Activated naive CD4-positive, alpha-beta T cell treated with anti-CD3 and anti-CD28 coated beads for 36 hours (primary cell): ENCODE results near the gene SH3TC2. TPM values are rescaled to one million over a fixed set of nuclear protein-coding genes. Genes with fewer than 3 reads are reported as not detected.
A peak's percentile ranks its signal among the peaks of the same experiment; 100 is the strongest.

Experiments used
- CTCF ChIA-PET: fragments of 350-600 bp; sonication (Branson Sonifier 250); formaldehyde crosslinking; loops from one replicate; lab custom pipeline; 2021; ENCODE audit warnings: antibody characterized with exemption; lab: Charles Lee
- DNase-seq: peaks from one replicate; pipeline ENCODE4 v3.0.0-alpha.2; 2020
- H3K27ac Mint-ChIP-seq: one replicate; pipeline ENCODE4 v1.8.0; 2021; ENCODE audit warnings: mild to moderate bottlenecking, mixed read lengths
- H3K27me3 Mint-ChIP-seq: one replicate; pipeline ENCODE4 v1.8.0; 2021; ENCODE audit warnings: low read depth, mixed read lengths
- H3K36me3 Mint-ChIP-seq: one replicate; pipeline ENCODE4 v1.8.0; 2021; ENCODE audit warnings: low read depth, mixed read lengths
- H3K4me1 Mint-ChIP-seq: one replicate; pipeline ENCODE4 v1.8.0; 2021; ENCODE audit warnings: low read depth, mixed read lengths
- H3K4me3 Mint-ChIP-seq: one replicate; pipeline ENCODE4 v1.8.0; 2021; ENCODE audit warnings: mild to moderate bottlenecking, moderate library complexity, mixed read lengths
- H3K9me3 Mint-ChIP-seq: one replicate; pipeline ENCODE4 v1.8.0; 2021; ENCODE audit warnings: mixed read lengths
- intact Hi-C: fragments of 100-400 bp; cut with micrococcal nuclease; formaldehyde crosslinking; loops from one replicate; pipeline ENCODE4 v1.15.1; 2023
- total RNA-seq, 2 experiments: library from RNA; stranded (reverse); gene quantifications; one replicate each; pipeline ENCODE4 v1.2.3, GENCODE V29; 2021

The SH3TC2 gene
- total RNA-seq, 2 experiments from 2014 or later: not detected

DNA sequence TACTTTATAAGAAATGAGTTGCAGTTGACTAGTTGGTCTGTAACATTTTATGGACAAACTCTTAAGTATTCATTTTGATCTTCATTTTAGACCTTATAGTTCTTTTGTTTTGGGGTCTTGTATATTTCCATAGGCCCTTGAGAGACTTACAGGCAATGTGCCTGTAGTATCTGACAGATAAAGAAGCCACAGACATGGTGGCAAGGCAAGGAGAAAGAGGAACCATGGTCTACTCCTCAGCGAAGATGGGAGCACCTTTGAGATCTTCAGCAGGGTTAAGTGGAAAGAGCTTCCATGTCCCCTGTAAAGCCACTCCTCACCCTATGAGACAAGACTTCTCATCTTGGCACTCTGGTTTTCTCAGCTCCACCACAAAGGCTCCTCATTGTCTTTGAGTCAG, 56.4 kb downstream of the SH3TC2 start:
- Mint-ChIP-seq H3K36me3 (no peaks in the 10 kb centered on the region), H3K4me1 (peaks cover 3% of the 10 kb centered on the region), H3K27ac (no peak overlapping the region), H3K9me3 (no peaks in the 10 kb centered on the region), H3K27me3 (peaks cover 7% of the 10 kb centered on the region), H3K4me3 (no peak overlapping the region)
- CTCF ChIA-PET: interaction anchor here (0.9 to 8.2 kb wide), 3 partner anchors 29 to 274 kb away, joined by 3 to 72 read pairs (median 3); no protein-coding TSS in a partner anchor
- DNase-seq: no peak
- intact Hi-C loops: no loop called here

GRCh38 chr5:149005077-149005892, 57.6 kb downstream of the SH3TC2 start:
- Mint-ChIP-seq H3K27me3 (peaks cover 10% of the 10 kb centered on the region), H3K36me3 (no peaks in the 10 kb centered on the region), H3K4me1 (peaks cover 3% of the 10 kb centered on the region), H3K4me3 (no peak overlapping the region), H3K27ac (no peak overlapping the region), H3K9me3 (no peaks in the 10 kb centered on the region)
- CTCF ChIA-PET: interaction anchor here (0.7 to 8.2 kb wide), 3 partner anchors 30 to 621 kb away, joined by 3 to 72 read pairs (median 8); partner anchors contain the start of gene FBXO38
- intact Hi-C loops: no loop called here
- peak; percentile 16 for DNase-seq

DNA sequence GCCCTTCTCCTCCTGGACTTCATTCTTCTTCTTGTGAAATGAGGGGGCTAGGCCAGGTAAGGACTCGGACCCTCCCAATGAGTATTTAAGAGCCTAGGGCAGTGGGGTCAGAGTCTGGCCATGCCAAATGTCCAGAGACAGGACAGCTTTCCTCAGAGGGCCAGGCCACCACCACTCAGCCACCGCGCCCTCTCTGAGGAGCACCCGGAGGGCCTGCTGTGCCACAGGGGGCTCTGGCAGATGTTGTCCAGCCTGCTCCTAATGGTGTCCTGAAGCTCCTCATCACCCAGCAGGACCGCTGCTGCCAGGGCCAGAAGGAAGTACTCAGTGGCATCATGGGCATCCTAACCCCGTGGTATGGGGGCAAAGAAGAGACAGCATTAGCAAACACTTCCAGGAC, 58.3 kb downstream of the SH3TC2 start:
- intact Hi-C loops: no loop called here
- Mint-ChIP-seq H3K4me1 (peaks cover 3% of the 10 kb centered on the region), H3K27ac (no peak overlapping the region), H3K36me3 (no peaks in the 10 kb centered on the region), H3K27me3 (peaks cover 13% of the 10 kb centered on the region), H3K4me3 (no peak overlapping the region), H3K9me3 (no peaks in the 10 kb centered on the region)
- DNase-seq: no peak
- CTCF ChIA-PET: interaction anchor here (3.0 to 8.2 kb wide), 2 partner anchors 31 to 272 kb away, joined by 8 to 72 read pairs; no protein-coding TSS in a partner anchor

- H3K4me1 Mint-ChIP-seq: peaks cover 3% of the 10 kb centered on the region
- no peak overlapping the region for H3K4me3 Mint-ChIP-seq
- H3K27ac Mint-ChIP-seq: no peak overlapping the region
- peaks cover 19% of the 10 kb centered on the region for H3K27me3 Mint-ChIP-seq
- H3K36me3 Mint-ChIP-seq: no peaks in the 10 kb centered on the region
- CTCF ChIA-PET: interaction anchor here (0.9 to 8.2 kb wide), 8 partner anchors 11 to 271 kb away, joined by 3 to 72 read pairs (median 4); no protein-coding TSS in a partner anchor
- no peak for DNase-seq
- H3K9me3 Mint-ChIP-seq: no peaks in the 10 kb centered on the region
- intact Hi-C loops: no loop called here
Observed at GRCh38 chr5:149002761-149003689, 59.8 kb downstream of the SH3TC2 start.

DNA sequence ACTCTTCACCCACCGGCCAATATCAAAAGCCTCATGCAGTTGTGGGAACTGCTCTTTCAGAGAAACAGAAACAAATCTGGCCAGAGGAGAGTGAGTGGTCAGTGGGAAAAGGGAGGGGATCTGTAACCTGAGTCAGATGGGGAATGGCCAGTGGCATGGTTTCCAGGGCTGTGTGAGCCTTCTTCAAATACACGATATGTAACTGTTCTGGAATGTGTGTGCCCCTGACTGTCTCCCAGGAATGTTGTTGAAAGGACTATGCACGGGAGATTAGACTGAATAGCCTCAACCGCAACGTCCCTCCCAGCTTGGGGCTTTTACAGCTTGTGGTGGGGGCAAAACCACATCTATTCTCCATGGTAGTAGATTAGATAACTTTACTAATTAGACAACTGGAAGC, 60.8 kb downstream of the SH3TC2 start:
- Mint-ChIP-seq H3K9me3 (no peaks in the 10 kb centered on the region), H3K27ac (no peak overlapping the region), H3K4me3 (no peak overlapping the region), H3K27me3 (peaks cover 22% of the 10 kb centered on the region), H3K36me3 (no peaks in the 10 kb centered on the region), H3K4me1 (peaks cover 3% of the 10 kb centered on the region)
- CTCF ChIA-PET: interaction anchor here (0.6 to 8.2 kb wide), 10 partner anchors 12 to 270 kb away, joined by 3 to 72 read pairs (median 3); no protein-coding TSS in a partner anchor
- intact Hi-C loops: no loop called here
- DNase-seq: no peak

- no peak overlapping the region for H3K27ac Mint-ChIP-seq
- H3K4me1 Mint-ChIP-seq: peaks cover 3% of the 10 kb centered on the region
- H3K27me3 Mint-ChIP-seq: peaks cover 26% of the 10 kb centered on the region
- no peaks in the 10 kb centered on the region for H3K9me3 Mint-ChIP-seq
- intact Hi-C loops: no loop called here
- no peaks in the 10 kb centered on the region for H3K36me3 Mint-ChIP-seq
- CTCF ChIA-PET: interaction anchor here (0.7 to 8.2 kb wide), 7 partner anchors 34 to 269 kb away, joined by 3 to 72 read pairs (median 3); no protein-coding TSS in a partner anchor
- no peak for DNase-seq
- H3K4me3 Mint-ChIP-seq: no peak overlapping the region
Observed at GRCh38 chr5:149001162-149001561, 61.7 kb downstream of the SH3TC2 start.

DNA sequence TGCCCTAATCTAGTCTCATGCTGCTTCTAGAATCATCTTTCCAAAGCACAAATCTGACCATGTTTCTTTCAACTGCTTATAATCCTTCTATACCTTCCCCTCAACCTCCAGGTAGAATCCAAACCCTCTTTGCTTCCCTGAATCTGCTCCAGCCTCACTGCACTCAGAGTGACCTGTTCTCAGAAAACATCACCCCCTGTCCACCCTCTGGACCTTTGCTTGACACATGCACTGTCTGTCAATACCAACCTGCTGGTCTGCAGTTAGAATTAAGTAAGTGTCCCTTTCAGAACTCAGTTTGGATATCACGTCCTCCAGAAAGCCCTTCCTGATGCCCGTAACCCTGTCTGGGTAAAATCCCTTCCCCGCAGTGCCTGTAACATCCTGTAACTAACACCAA, 63.1 kb downstream of the SH3TC2 start:
- DNase-seq: no peak
- Mint-ChIP-seq H3K4me3 (no peak overlapping the region), H3K27me3 (peaks cover 26% of the 10 kb centered on the region), H3K4me1 (no peaks in the 10 kb centered on the region), H3K27ac (no peak overlapping the region), H3K36me3 (no peaks in the 10 kb centered on the region), H3K9me3 (no peaks in the 10 kb centered on the region)
- intact Hi-C loops: loop anchor here (5.0 kb wide), 3 partner anchors 42 to 172 kb away; partner anchors contain the start of gene ADRB2
- CTCF ChIA-PET: interaction anchor here (1.1 to 8.2 kb wide), 6 partner anchors 36 to 267 kb away, joined by 4 to 72 read pairs (median 6); no protein-coding TSS in a partner anchor

DNA sequence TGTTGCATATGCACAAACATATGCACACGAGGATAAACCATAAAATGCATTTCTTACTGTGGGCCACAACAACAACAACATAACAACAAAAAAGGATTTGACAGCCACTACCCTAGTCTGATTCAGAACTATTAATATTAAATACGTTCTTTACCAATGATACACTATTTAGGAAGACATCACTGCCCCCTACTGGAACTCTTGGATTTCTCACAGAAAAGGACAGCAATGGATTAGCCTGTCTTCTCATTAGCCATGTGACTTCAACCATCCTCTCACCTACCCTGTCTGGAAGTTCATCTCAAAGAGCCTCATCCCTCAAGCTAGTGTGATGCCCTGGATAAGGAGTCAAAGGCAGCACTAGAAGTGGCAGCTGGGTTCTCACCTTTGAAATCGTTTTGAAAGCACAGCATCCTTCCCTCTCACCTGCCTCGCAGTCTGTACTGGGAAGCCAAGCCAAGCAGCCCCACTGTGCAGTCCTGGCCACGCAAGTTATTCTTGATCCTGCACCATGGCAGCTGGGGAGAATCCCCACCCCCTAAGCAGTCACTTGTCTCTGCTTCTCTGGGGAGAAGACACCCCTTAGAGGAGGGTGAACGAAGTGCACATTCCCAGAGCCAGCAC, 64.6 kb downstream of the SH3TC2 start:
- Mint-ChIP-seq H3K4me3 (no peak overlapping the region), H3K27ac (no peak overlapping the region), H3K9me3 (no peaks in the 10 kb centered on the region), H3K36me3 (no peaks in the 10 kb centered on the region), H3K4me1 (no peaks in the 10 kb centered on the region), H3K27me3 (peaks cover 28% of the 10 kb centered on the region)
- DNase-seq: peak; percentile 37
- intact Hi-C loops: loop anchor here (1.0 to 5.0 kb wide), 7 partner anchors 37 to 265 kb away; partner anchors contain the start of gene ADRB2
- CTCF ChIA-PET: interaction anchor here (0.9 to 8.2 kb wide), 11 partner anchors 8 to 267 kb away, joined by 3 to 72 read pairs (median 6); no protein-coding TSS in a partner anchor

DNA sequence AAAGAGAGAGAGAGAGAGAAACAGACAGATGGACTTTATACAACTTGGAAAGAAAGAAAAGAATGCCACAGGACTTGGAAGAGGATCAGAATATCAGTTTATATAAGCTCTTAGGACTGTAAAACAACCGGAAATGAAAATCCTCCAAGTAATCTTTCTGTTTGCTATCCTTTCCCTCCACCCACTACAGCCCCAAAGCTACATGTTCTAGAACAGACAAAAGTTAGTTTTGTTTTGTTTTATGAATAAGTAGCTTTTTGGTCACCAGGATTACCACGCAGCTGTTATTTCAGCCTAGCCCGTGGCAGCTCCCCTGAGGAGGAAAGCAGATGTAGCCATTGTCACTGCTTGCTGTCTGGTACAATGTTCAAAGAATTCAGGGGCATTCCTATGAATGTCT, 66.6 kb downstream of the SH3TC2 start:
- no peaks in the 10 kb centered on the region for H3K4me1 Mint-ChIP-seq
- intact Hi-C loops: loop anchor here (5.0 kb wide), 3 partner anchors 39 to 169 kb away; partner anchors contain the start of gene ADRB2
- no peak overlapping the region for H3K27ac Mint-ChIP-seq
- no peak for DNase-seq
- H3K36me3 Mint-ChIP-seq: no peaks in the 10 kb centered on the region
- CTCF ChIA-PET: interaction anchor here (0.5 to 2.6 kb wide), 11 partner anchors 33 to 297 kb away, joined by 3 to 13 read pairs (median 4); no protein-coding TSS in a partner anchor
- no peak overlapping the region for H3K4me3 Mint-ChIP-seq
- peaks cover 32% of the 10 kb centered on the region for H3K27me3 Mint-ChIP-seq
- H3K9me3 Mint-ChIP-seq: no peaks in the 10 kb centered on the region

DNA sequence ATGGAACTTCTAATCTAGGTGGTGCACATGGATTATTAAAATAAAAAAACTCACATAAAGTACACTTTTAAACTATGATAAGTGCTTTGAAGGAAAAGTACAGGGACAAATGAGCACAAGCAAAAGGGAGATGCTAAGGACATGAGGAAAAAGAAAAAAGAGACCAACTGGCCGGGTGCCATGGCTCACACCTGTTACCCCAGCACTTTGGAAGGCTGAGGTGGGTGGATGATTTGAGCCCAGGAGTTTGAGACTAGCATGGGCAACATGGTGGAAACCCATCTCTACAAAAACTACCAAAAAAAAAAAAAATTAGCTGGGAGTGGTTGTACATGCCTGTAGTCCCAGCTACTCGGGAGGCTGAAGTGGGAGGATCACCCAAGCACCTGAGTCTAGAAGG, 67.1 kb downstream of the SH3TC2 start:
- H3K36me3 Mint-ChIP-seq: no peaks in the 10 kb centered on the region
- no peak overlapping the region for H3K27ac Mint-ChIP-seq
- H3K27me3 Mint-ChIP-seq: peaks cover 28% of the 10 kb centered on the region
- H3K4me3 Mint-ChIP-seq: no peak overlapping the region
- H3K9me3 Mint-ChIP-seq: no peaks in the 10 kb centered on the region
- no peaks in the 10 kb centered on the region for H3K4me1 Mint-ChIP-seq
- intact Hi-C loops: loop anchor here (5.0 kb wide), 3 partner anchors 38 to 168 kb away; partner anchors contain the start of gene ADRB2
- CTCF ChIA-PET: interaction anchor here (0.5 to 2.6 kb wide), 9 partner anchors 38 to 297 kb away, joined by 3 to 13 read pairs (median 6); no protein-coding TSS in a partner anchor
- no peak for DNase-seq

DNA sequence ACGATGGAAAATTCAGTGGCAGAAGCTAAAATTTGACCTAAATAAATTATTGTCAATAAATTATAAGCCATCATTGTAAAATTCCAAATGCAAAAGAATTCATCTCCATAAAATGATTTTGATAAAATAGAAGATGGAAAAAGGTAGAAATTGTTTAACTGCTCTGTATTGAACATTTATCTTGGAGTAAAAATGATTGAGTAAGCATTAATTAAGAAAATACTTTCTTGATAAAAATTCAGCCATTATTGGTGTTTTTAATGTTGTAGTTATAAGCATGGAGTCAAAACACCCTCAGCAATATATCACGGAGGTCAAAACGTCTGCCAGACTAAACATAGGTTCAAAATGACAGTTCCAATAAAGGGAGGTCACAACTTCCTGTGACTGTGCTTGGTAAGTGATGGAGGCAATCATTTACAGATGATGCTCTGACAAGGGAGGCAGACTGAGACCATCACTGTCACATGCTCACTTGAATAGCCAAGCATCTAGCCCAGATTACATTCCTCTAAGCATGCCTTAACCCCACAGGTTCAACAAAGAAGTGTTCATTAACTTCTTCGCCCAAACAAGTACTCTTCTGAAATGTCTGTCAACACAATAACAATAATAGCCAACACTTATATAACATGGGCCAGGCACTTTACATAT, 69.5 kb downstream of the SH3TC2 start:
- no peaks in the 10 kb centered on the region for H3K36me3 Mint-ChIP-seq
- H3K27me3 Mint-ChIP-seq: peaks cover 32% of the 10 kb centered on the region
- H3K4me3 Mint-ChIP-seq: no peak overlapping the region
- DNase-seq: no peak
- H3K9me3 Mint-ChIP-seq: no peaks in the 10 kb centered on the region
- intact Hi-C loops: no loop called here
- CTCF ChIA-PET: interaction anchor here (1.1 to 1.9 kb wide), 2 partner anchors 42 to 262 kb away, joined by 4 read pairs; no protein-coding TSS in a partner anchor
- H3K27ac Mint-ChIP-seq: no peak overlapping the region
- H3K4me1 Mint-ChIP-seq: no peaks in the 10 kb centered on the region
